Adipocyte (in vitro differentiated cells): ENCODE data around the gene WDR45B.
"Not testable (repeated sequence)": the region's sequence is repeated elsewhere in the genome, so short reads cannot be mapped to it uniquely, and the experiment has no call there.

Source experiments
- DNase-seq: peaks from one replicate; pipeline ENCODE4 v3.0.0-alpha.2; 2015; ENCODE audit warnings: low read depth
- H3K27me3 ChIP-seq: replicated peaks from 2 replicates; pipeline ENCODE4 v1.7.0; 2013; ENCODE audit warnings: mild to moderate bottlenecking, low read length, moderate library complexity; ENCODE audit not compliant: control insufficient read depth, insufficient read depth
- H3K36me3 ChIP-seq: 2 replicates; pipeline ENCODE4 v1.7.0; 2013; ENCODE audit warnings: low read length, mild to moderate bottlenecking, moderate library complexity; ENCODE audit not compliant: control insufficient read depth, insufficient read depth, severe bottlenecking
- H3K4me1 ChIP-seq: 2 replicates; pipeline ENCODE4 v1.7.0; 2013; ENCODE audit warnings: mild to moderate bottlenecking, low read length, moderate library complexity; ENCODE audit not compliant: control insufficient read depth, insufficient read depth
- H3K4me3 ChIP-seq: 2 replicates; pipeline ENCODE4 v1.7.0; 2013; ENCODE audit warnings: mild to moderate bottlenecking, low read length, moderate library complexity
- H3K9ac ChIP-seq: 2 replicates; pipeline ENCODE4 v1.7.0; 2013; ENCODE audit warnings: mild to moderate bottlenecking, low read length, moderate library complexity
- H3K9me3 ChIP-seq: 2 replicates; pipeline ENCODE4 v1.7.0; 2013; ENCODE audit warnings: mild to moderate bottlenecking, low read length, moderate library complexity; ENCODE audit not compliant: control insufficient read depth

Gene WDR45B

GRCh38 chr17:82654611-82655010, 6.4 kb upstream of the WDR45B start:
- H3K4me3 ChIP-seq, H3K9ac ChIP-seq, H3K4me1 ChIP-seq, DNase-seq, H3K9me3 ChIP-seq, H3K27me3 ChIP-seq: not testable (repeated sequence)
- H3K36me3 ChIP-seq: peaks cover 10% of the 10 kb centered on the region

DNA sequence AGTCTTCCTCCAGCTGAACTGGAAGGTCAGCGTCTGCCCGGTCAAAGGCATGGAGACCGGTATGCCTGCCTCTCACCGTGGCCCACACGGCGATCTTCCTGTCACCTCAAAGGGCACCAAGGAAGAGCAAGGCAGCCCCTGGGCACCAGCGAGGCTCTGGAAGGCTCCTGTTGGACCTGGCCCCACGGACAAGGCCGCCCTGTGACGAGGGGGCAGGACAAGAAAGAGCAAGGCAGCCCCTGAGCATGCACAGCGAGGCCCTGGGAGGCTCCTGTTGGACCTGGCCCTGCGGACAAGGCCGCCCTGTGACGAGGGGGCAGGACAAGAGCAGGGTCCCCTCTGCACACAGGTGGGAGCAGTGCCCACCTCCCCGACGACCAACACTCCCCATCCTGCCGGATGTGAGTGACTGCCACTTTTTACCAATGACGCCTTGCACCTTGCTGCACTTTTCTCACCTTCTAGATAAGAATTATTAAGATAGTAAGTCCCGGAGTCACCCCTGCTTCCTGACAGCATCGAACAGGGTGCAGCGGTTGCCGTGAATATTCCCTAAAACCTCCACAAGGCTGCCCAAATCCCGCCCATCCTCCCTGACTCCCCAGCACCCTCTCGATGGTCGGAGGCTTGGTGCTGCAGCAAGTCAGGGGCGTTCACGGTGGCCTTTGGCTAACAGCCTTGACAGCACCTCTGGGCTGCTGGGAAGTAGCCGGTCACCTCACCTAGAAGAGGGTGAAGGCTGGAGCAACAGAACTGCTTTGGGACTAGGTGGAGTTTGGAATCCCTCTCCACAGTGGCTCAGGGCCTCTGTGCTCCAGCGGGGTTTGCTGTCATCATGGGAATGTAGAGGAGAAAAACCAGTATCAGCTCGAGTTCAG, 5.6 kb upstream of the WDR45B start:
- no peak overlapping the region for H3K9ac ChIP-seq
- H3K4me1 ChIP-seq: no peaks in the 10 kb centered on the region
- no peak for DNase-seq
- no peaks in the 10 kb centered on the region for H3K27me3 ChIP-seq
- H3K4me3 ChIP-seq: no peak overlapping the region
- H3K36me3 ChIP-seq: peaks cover 5% of the 10 kb centered on the region
- no peaks in the 10 kb centered on the region for H3K9me3 ChIP-seq

DNA sequence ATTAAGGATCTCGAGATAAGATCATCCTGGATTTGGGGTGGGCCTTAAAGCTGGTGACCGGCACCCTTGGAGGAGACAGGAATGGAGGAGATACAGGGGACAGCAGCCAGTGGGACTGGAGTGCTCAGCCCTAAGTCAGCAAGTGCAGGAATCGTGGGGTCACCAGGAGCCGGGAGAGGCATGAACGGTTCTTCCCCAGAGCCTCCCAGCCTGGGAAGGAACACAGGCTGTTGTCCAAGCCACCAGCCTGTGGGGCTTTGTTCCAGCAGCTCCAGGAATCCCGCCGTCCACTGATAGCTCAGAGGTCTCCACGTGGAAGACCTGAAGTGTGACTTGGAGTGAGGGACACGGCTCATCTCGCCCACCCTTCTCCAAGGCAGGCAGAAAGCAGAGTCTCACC, 2.5 kb upstream of the WDR45B start:
- no peak for DNase-seq
- no peak overlapping the region for H3K9ac ChIP-seq
- peaks cover 11% of the 10 kb centered on the region for H3K4me1 ChIP-seq
- no peak overlapping the region for H3K4me3 ChIP-seq
- H3K27me3 ChIP-seq: no peaks in the 10 kb centered on the region
- no peaks in the 10 kb centered on the region for H3K36me3 ChIP-seq
- no peaks in the 10 kb centered on the region for H3K9me3 ChIP-seq

DNA sequence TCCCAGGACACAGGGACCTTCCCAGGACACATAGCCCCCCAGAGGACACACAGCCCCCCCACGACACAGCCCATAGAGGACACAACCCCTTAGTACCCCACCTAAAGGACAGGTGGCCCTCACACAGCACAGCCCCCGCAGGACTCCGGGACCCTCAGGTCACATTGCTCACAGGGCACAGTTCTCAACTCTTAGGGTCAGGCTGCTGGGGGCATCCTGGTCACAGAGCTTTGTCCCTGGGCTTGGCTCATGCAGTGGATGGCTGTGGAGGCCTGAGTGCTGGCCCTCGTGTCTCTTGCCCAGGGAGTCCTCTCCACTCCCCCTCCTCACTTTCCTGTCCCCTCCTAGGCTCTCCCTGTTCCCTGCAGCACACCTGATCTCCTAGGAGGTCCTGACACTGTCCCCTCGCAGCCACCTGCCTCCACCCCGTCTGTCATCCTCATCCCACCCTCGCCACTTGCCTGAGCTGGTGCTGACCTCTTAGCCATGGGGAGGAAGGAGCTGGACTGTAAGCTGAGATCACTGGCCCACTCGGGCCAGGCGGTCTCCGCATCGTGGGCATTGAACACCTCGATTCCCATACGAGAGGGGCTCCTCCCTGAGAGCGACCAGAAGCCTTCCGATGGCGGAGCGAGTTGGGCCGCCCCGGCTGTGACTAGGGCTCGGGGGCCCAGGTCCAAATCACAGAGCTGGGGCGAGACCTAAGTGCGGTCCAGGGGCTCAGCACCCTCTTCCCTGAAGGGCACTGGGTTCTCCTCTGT, 1.4 kb upstream of the WDR45B start:
- no peaks in the 10 kb centered on the region for H3K9me3 ChIP-seq
- H3K4me3 ChIP-seq: no peak overlapping the region
- DNase-seq: no peak
- H3K36me3 ChIP-seq: no peaks in the 10 kb centered on the region
- no peaks in the 10 kb centered on the region for H3K27me3 ChIP-seq
- H3K4me1 ChIP-seq: peaks cover 11% of the 10 kb centered on the region
- no peak overlapping the region for H3K9ac ChIP-seq

DNA sequence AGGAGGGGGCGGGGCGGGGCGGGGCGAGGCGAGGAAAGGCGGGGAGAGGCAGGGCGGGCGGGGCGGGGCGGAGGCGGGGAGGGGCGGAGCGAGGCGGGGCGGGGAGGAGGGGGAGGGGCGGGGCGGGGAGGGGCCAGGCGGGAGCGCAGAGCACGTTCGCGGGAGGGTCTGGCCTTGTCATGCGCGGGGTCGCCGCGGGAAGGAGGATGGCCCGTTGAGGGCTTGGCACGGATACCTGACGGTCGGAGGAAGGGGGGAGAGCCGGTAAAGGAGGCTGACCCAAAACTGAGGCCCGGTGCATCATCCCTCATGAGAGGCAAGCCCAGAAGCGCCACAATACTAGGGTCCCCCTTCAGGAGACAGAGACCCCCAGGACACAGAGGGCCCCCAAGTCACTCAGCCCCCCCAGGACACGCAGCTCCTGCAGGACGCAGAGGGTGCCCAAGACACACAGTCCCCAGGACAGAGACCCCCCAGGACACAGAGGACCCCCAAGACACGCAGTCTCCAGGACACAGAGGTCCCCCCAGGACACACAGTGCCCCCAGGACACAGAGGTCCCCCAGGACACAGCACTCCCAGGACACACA, 593 bp upstream of the WDR45B start:
- H3K9me3 ChIP-seq: no peaks in the 10 kb centered on the region
- peak overlapping the region; percentile 76 for H3K4me3 ChIP-seq
- no peaks in the 10 kb centered on the region for H3K27me3 ChIP-seq
- peaks cover 6% of the 10 kb centered on the region for H3K36me3 ChIP-seq
- peaks cover 11% of the 10 kb centered on the region for H3K4me1 ChIP-seq
- H3K9ac ChIP-seq: peak overlapping the region; percentile 80
- no peak for DNase-seq

GRCh38 chr17:82647593-82648164, 565 bp downstream of the WDR45B start:
- peak overlapping the region; percentile 92 for H3K4me3 ChIP-seq
- peak overlapping the region; percentile 95 for H3K9ac ChIP-seq
- H3K27me3 ChIP-seq: no peaks in the 10 kb centered on the region
- DNase-seq: peak; percentile 74
- H3K9me3 ChIP-seq: no peaks in the 10 kb centered on the region
- H3K36me3 ChIP-seq: peaks cover 17% of the 10 kb centered on the region
- H3K4me1 ChIP-seq: peaks cover 11% of the 10 kb centered on the region

GRCh38 chr17:82645516-82645915, 2.7 kb downstream of the WDR45B start:
- Histone ChIP-seq H3K4me1 (peaks cover 11% of the 10 kb centered on the region), H3K4me3 (no peak overlapping the region), H3K36me3 (peaks cover 37% of the 10 kb centered on the region), H3K9me3 (no peaks in the 10 kb centered on the region), H3K27me3 (no peaks in the 10 kb centered on the region), H3K9ac (no peak overlapping the region)
- no peak for DNase-seq

DNA sequence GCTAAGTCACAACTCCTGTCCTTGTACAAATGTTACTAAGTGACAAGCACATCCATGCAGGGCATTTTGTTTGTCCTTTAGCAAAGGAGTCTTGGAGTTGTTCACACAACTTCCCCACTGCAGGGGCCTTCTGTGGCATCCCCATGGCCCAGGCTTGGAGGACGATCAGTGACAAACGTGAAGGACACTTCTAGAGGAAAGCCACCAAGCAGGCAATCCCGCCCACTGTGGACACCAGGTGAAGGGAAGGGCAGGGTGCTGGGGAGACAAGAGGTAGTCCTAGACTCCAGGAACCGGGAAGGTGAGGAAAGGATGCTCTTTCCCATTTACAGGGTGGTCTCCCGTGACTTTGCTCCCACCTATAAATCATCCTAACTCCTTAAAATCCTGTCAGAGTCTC, 4.1 kb downstream of the WDR45B start:
- Histone ChIP-seq H3K9ac (no peak overlapping the region), H3K4me3 (no peak overlapping the region), H3K4me1 (peaks cover 11% of the 10 kb centered on the region), H3K9me3 (no peaks in the 10 kb centered on the region), H3K36me3 (peaks cover 45% of the 10 kb centered on the region), H3K27me3 (no peaks in the 10 kb centered on the region)
- no peak for DNase-seq

GRCh38 chr17:82642022-82642421, 6.2 kb downstream of the WDR45B start:
- no peaks in the 10 kb centered on the region for H3K27me3 ChIP-seq
- no peak overlapping the region for H3K4me3 ChIP-seq
- no peaks in the 10 kb centered on the region for H3K9me3 ChIP-seq
- DNase-seq: no peak
- no peak overlapping the region for H3K9ac ChIP-seq
- peaks cover 47% of the 10 kb centered on the region for H3K36me3 ChIP-seq
- H3K4me1 ChIP-seq: peaks cover 7% of the 10 kb centered on the region

DNA sequence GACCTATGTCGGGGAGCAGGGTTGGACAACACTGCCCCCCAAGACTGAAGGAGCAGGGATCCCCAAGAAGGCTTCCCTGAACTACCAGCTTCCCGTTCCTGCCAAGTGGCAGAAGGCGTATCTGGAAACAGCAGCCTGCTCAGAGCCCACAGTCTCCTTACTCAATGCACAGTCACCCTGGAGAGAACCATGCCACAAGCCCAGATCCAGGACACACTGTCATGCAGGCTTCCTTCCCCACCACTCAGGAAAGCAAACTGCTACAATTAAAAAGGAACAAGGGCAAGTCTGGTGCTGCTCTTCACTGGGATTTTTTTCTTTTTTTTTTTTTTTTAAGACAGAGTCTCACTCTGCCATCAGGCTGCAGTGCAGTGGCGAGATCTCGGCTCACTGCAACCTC, 8.2 kb downstream of the WDR45B start:
- no peak overlapping the region for H3K4me3 ChIP-seq
- H3K36me3 ChIP-seq: peaks cover 47% of the 10 kb centered on the region
- no peaks in the 10 kb centered on the region for H3K4me1 ChIP-seq
- no peak for DNase-seq
- no peak overlapping the region for H3K9ac ChIP-seq
- no peaks in the 10 kb centered on the region for H3K27me3 ChIP-seq
- no peaks in the 10 kb centered on the region for H3K9me3 ChIP-seq

GRCh38 chr17:82639628-82640027, 8.6 kb downstream of the WDR45B start:
- no peaks in the 10 kb centered on the region for H3K9me3 ChIP-seq
- H3K36me3 ChIP-seq: peaks cover 49% of the 10 kb centered on the region
- no peak overlapping the region for H3K9ac ChIP-seq
- no peaks in the 10 kb centered on the region for H3K4me1 ChIP-seq
- no peak for DNase-seq
- H3K4me3 ChIP-seq: no peak overlapping the region
- no peaks in the 10 kb centered on the region for H3K27me3 ChIP-seq
